GM18870 (cell line): ENCODE measurements around the gene SCUBE1.

Experiments used
- ATAC-seq: cut with Tn5 transposase; IDR thresholded peaks from one replicate; pipeline ENCODE4 v1.9.1; 2021; ENCODE audit warnings: moderate library complexity; ENCODE audit not compliant: unreplicated experiment

The SCUBE1 gene

DNA sequence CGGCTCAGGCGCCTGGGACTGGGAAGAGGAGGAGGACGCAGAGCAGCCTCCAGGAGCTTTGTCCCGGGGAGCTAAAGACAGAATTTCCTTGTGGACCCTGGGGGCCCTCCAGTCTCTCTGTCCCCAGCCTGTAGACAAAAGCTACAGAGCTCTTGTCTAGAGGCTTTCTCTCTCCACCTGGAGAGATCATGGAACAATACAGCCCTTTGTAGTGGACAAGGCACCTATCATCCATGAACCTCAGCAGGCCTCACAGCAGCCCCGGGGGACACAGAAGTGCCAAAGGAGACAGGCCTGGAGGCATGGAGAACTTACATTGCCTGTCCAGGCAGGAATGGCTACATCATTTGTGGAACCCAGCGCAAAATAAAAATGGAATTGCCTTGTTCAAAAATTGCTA is 100.5 kb downstream of the SCUBE1 start:
- no peak for ATAC-seq

DNA sequence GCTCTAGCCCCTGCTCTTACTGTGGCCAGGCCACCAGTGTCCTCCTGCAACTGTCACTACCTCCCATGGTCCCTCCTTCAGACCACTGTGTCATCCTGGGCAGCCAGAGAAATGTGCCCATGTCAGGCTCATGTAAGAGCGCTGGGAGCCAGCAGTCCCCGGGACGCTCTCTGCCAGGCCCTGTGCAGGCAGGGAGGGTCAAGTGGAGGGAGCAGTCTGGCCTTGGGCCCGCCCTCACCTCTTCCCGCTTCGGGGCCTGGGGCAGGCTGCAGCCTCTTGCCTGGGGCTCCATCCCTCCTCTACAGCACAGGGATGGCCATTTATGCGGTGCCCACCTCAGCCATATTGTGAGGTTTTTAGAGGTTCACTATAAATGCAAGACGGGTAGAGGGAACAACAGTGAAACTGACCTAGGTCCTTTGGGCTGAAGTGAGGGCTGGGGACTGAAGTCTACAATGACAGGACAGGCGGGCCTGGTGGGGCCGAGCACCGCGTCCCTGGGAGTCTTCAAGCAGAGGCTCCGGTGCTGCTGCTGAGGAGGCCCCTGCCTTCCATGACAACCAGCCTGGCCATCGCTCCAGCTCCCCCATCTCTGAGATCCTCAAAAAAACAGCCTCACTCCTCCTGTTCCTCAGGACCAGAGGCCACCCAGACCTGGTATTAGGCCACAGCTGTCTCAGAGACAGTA is 101.3 kb downstream of the SCUBE1 start:
- no peak for ATAC-seq

DNA sequence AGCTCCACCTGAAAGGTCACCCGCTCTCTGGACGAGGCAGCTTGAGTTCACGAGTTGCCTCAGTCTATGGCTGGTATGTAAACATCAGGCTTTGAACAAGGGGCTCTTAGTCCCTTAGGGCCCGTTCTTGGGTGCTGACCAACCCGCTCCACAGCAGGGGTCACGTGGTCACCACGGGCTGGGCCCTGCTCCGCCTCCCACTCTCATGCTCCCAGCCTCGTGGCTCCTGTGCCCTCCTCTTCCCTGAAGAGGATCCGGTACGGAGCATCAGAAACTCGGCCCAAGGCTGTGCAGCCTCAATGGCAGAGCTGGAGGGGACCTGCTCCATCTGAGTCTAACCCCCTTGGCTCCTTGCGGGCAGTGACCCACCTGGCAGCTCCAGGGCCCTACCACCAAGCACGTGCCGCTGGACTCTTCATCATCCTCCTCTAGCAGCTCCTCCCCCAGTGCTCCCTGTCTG is 102.0 kb downstream of the SCUBE1 start:
- ATAC-seq: no peak

DNA sequence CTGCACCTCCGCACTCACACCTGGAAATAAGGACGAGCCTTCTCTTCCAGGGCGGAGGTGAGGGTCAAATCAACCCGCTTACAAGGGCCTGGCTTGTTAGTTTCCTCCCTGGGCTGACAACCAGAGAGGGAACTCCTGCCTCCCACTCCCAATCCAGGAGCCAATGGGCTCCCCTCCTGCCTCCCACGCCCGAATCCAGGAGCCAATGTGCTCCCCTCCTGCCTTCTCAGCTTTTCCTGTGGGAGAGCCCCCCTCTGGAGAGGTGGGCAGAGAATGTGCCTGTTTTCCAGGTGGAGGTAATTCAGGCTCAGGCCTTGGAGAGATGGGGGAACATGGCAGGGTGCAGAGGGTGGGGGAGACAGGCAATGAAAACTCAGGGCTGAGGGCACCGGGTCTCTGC is 102.6 kb downstream of the SCUBE1 start:
- no peak for ATAC-seq

DNA sequence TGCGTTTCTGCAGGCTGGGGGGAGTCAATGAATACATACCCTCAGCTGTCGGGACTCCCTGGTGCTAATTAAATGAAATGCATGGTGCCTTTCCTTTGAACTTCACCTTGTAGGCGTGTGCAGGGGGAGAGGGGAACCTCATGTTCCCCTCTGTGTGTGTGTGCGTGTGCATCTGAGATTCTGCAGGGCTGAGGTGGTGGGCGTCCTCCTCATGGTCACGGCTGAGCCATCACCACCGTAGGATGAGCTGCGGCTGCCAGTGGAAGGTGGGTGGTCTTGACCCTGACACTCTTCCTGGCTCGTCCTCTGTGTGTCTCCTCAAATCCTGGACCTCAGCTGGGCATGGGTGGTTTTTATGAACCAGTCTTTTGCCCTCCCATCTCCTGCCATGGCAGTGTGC is 103.2 kb downstream of the SCUBE1 start:
- ATAC-seq: no peak

DNA sequence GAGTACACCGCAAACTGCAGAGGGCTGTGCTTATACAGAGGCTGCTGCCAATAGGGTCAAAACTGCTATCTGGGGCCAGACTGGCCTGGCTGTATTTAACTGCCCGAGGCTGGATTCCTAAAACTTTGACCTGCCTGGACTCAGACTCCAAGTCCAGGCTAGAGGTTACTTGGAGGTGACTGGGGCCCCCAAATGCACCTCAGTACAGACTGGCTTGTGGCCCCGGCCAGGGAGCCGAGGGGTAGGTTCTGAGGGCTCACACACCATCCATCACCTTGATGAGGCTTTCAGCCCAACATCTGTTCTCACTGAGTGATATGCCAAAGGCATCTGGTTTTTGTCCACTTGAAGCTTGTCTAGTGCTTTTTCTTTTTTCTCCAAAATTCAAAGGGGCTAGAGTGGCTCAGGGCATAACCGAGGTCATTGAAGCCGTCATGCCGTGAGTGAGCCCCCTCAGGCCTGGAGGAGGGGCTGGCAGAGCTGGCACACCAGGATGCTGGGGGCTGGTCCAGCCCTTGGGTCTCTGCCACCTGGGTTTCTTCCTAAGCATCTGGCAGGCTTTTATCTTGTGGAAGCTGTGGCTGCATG is 103.9 kb downstream of the SCUBE1 start:
- no peak for ATAC-seq

DNA sequence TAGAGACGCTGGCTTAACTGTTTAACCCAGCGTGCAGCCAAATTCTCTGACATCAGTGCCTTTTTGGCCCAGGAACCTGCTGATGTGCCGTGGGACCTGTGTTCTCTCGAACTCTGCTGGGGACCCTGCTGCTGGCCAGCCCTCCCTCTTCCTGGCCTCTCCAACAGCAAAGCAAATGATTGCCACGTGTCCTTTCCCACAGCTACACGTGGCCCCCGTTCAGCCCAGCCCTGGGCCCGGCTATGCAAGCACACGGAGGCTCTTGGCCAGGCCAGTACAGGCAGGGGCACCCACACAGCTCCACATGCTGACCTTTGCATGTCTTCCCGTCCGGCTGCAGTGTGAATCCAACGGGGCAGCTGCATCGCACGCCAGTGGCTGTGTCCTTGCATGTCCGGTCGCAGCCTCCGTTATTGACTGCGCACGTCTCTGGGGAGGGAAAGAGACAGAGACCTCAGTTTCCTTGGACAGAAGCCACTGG is 104.6 kb downstream of the SCUBE1 start:
- no peak for ATAC-seq

DNA sequence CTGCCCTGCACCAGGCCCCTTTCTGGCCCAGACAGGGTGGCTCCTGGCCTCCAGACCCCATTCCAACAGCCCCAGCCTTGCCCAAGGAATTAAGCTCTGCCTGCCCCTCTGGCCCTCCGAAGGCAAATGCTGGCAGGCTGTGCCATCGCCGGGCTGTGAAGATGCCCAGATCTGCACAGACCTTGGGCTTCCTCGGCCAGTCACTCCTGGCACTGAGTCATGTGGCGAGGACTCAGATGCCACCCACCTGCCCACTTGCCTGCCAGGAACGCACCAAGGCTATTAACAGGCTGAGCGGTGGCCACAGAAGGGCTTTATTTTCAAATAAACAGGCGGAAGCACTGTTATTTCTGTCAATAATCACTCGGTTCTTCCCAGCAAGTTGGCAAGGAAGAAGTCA is 105.9 kb downstream of the SCUBE1 start:
- ATAC-seq: no peak

DNA sequence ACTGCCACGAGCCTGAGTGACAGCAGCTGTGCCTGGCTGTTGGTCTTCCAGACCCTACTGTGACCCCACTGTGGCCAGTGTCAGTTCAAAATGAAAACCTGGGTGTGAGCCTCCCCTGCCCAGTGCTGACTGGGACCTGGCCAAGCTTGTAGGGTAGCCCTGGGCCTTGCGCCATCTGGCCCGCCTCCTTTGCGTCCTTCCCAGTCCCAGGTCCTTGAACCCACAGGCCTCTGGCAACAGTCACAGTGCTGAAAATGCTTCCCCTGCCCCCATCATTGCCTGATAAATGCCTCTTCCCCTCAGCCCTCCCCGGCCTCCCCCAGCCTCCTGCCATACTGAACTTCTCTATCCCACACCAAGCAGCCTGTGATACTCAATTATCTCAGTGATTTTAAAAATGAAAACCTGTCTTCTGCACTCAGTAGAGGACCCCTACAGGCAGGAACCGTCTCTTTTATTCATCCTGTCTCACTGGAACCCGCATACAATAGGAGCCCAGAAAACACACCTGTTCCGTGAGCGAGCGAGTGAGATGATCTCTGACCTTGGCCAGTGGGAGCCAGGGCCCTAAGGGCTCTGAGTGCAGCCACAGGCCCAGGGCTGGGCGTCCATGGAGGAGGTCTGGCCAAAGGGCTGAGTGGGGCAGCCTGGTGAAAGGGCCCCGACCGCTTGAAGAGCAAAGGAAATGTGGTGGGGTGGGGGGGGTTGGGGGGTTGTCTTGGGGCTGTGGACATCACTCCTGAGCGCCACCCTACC is 106.6 kb downstream of the SCUBE1 start:
- no peak for ATAC-seq

DNA sequence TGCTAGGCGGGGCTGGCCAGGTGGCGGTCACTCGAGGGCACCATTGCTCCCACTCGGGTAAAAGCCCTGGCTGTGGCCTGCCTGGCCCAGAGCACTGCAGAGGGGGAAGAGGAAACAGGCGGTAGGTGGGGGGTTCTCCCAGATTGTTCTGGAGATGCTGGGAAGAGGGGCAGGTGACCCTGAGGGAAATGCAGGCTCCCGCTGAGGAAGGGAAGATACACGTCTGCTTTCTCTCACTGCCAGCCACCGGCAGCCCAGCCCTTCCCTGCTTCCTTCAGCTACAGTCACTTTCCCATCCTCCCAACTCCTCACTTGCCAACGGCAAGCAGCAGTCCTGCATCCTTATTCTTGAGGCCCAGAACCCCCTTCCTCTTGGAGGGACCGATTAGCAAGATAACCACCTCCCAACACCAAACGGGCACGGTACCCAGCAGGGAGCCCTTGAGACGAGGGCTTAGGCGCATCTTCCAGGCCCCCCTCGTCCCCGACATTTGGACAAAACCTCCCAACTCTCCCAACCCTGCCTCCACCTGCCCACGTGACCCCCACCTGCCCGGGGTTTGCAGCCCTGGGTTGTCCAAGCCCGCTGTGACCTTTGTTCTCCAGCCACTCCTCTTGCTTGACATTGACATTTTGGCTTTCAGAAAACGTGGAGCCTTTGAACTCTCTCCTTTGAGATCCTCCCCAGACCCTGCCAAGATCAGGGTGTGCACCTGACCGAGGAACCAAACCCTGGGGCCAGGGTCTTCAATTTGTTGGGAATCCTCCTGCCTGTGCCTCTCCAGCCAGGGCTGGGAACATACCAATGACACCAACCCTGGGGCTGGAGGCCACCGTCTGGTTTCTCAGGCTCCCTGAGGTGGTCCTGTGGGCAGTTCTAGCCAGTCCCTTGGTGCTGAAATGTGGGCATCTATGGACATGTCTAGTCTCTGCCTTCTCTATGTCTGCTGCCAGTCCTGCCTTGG is 107.4 kb downstream of the SCUBE1 start:
- ATAC-seq: no peak

DNA sequence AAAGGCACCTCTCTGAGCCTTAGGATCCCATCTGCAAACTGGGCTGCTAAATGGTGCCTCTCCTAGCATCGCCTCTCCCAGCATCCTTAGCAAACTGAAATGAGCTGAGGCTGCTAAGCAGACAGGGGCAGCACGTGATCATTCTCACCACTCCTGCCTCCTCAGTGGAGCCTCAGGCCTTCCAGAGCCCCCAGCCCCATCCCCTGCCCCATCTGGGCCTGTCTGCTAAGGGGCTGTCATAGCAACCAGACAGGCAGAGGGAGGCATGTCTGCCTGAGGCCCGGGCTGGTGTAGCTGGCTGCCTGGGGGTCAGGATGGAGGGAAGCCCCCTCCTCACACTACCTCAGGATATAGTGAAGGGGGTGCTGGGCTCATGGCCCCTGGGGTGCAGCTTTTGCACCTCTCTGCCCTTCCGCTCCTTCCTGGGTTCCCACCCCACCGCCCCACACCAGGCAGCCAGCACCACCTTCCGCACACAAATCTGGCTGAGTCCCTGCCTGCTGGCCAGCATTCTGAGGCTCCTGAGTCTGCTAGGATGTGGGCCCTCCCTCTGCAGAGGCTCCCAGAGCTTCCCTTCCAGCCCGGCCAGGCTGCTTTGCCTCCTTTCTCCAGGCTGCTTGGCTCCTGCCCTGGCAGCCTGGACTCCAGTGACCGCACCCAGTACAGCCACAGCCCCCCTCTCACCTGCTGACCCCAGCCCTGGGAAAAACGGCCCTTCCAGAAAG is 108.7 kb downstream of the SCUBE1 start:
- no peak for ATAC-seq

DNA sequence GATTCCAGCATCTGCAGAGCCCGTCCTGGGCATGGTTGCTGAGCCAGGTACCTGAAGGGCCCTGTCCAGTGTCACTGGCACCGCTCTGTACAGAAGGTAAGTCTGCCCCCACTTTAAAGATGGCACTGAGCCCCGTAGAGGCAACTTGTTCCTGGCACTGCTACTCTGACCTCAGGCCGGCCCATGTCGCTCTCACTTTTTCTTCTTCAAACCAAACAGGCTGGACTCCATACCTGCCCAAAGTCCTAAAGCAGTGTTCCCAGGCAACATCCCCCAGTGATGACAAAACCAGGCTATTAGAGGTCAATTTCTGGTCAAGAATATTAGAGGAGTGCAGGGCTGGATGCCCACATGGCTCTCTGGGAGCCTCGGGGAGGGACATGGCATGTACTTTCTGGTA is 109.6 kb downstream of the SCUBE1 start:
- no peak for ATAC-seq

DNA sequence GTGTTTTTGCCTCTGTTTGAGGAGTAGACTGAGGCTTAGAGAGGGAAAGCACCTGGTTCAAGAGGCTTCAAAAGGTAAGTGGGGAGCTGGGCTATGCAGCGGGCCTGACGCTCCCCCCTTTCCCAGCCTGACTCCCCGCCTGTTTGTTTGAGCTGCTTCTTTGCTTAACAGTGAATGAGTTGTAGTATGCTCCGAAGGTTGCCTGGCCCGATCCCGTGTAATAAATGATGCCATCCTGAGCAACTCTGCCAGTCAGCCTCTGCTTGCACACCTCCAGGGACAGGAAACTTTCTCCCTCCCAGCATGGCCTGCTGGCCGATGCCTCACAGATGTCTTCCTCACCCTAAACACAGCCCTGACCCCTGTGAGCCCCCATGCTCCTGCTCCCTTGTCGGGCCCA is 110.7 kb downstream of the SCUBE1 start:
- ATAC-seq: no peak

DNA sequence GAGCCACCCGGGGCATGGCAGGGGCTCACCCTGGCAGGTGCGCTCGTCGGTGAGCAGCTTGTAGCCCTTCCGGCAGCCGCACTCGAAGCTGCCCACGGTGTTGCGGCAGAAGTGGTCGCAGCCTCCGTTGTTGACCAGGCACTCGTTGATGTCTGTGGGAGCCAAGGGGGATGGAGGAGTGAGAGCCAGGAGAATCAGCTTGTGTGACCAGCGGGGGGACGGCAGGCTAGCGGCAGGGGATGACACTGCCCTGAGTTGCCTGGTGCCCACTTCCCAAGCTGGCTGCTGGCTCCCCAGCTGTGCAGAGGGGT is 111.5 kb downstream of the SCUBE1 start:
- ATAC-seq: no peak

DNA sequence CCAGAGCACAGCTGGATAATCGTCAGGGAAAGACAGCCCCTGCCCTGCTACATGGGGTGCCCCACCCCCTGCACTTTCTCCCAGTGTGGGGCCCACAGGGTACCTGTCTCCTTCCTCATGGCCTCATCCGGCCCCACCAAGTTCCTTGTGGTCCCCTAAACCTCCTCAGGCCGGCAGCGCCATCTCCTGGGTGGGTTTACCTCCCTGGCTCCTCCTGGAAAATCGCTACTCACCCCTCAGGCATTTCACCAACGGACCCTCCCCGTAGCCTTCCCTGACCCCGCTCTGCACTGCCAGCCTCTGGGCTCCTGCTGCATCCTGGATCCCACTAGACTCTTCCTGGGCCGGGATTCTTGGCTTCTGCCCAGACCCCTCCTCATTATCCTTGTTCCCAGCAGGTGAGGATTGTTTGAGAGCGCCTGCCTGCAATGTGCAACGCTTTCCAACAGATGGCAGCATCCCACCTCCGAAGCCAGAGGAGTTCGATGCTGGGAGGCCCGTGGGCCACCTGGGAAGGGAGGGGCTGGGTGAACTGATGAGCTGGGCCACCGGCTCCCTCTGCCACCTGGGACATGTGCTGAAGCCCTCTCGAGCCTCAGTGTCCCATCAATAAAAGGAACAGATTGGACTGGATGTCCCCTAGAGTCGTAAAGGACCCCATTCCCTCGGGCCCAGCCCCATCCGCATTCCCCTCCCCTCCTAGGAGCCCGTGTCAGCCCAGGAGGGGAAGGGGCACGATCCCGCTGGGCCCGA is 112.0 kb downstream of the SCUBE1 start:
- no peak for ATAC-seq

DNA sequence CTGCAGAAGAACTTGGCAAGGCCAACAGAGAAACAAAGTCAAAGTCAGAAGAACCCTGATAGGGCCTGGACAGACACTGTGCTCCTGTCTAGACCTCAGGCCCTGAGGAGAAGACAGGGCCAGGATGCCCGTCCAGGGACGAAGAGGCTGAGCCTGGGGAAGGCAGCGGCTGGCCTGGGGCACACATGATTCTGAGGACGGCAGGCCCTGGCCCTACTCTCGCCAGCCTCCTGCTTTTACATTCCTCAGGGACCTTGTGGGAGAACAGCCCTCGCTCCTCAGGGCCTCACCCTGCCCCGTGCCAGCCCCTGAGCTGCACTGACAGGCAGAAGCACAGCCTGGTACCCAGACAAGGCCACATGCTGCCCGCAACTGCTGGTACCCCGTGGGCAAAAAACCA is 112.6 kb downstream of the SCUBE1 start:
- no peak for ATAC-seq

DNA sequence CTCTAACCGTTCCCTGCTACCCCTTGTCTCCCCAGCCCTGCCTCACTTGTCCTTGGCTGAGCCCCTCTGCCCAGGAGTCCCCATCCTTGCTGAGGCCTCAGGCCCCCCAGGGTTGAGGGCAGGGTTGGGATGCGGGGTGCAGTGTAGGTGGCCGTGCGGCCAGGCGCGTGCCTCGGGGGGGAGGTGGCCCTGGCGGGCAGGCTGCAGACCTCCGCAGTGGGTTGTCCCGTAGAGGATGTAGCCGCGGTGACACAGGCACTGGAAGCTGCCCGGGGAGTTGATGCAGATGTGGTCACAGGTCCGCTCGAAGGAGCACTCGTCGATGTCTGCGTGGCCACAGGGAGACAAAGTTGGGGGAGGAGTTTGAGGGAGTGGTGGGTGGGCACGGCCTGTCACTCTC is 114.3 kb downstream of the SCUBE1 start:
- ATAC-seq: no peak

DNA sequence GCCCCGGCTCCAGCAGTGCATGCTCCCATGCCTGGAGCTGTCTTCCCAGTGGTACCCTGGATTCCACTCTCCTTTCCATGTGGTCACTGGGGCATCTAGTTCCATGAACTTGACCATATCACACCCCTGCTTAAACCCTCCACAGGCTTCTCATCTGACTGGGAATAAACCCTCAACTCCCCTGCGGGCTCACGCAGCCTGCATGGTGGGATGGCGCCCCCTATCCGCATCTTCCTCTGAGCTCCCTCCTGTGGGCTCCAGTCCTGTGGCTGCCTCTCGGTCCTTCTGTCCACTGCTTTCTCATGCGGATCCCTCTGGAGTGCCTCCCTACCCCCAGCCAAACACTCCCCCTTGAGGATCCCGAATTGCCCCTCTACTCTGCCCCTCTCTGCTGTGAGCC is 114.8 kb downstream of the SCUBE1 start:
- ATAC-seq: no peak

DNA sequence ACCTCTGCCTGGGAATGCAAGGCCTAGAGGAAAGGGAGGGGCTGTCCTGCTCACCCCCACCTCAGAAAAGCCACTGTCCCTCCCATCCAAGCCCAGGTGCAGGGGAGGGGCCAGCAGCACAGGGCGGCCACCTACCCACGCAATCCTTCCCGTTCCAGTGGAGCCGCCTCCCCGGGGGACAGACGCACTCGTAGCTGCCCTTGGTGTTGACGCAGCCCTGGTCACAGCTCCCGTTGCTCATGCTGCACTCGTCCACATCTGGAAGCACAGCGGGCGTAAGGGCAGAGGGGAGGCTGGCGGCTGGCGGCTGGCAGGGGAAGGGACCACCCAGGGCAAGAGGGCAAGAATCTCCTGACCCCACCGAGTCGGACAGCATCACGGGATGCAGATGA is 115.9 kb downstream of the SCUBE1 start:
- ATAC-seq: no peak
